ENCODE results near the gene LRRC7.

LRRC7 gene

GRCh38 chr1:70171512-70171911, 603.8 kb downstream of the LRRC7 start:
- Histone ChIP-seq H3K4me2 (ENCODE audit: low read depth, low read length, poor library complexity, severe bottlenecking) (no peak overlapping the region), H3K9me2 (replicated peaks; ENCODE audit: low read depth, low read length) (no peaks in the 10 kb centered on the region), H4K20me1 (ENCODE audit: insufficient read depth, low read length, poor library complexity, severe bottlenecking) (no peaks in the 10 kb centered on the region), H2AFZ (ENCODE audit: low read length) (no peak overlapping the region), H3K9ac (ENCODE audit: low read depth, low read length, poor library complexity, severe bottlenecking) (no peak overlapping the region), H3K27me3 (ENCODE audit: insufficient read depth, low read length, poor library complexity, severe bottlenecking) (no peaks in the 10 kb centered on the region), H3K9me3 (ENCODE audit: insufficient read depth, low read depth, low read length) (no peaks in the 10 kb centered on the region), H3K36me3 (ENCODE audit: insufficient read depth, low read length) (peaks cover 35% of the 10 kb centered on the region), H3F3A (ENCODE audit: low read depth) (no peaks in the 10 kb centered on the region), H3K79me2 (ENCODE audit: insufficient read depth, low read length) (no peaks in the 10 kb centered on the region), H3K4me3 (ENCODE audit: low read length, poor library complexity, severe bottlenecking) (no peak overlapping the region), H3K4me1 (ENCODE audit: insufficient read depth, low read length, poor library complexity, severe bottlenecking) (no peaks in the 10 kb centered on the region)
- TF ChIP-seq CTCF (conservative IDR thresholded peaks at IDR 0.05; ENCODE audit: low read length) = no peak
- no peak for TF ChIP-seq EZH2phosphoT487 (IDR thresholded peaks at IDR 0.05; ENCODE audit: borderline replicate concordance)
